ENCODE results near the gene MAPK13.

The MAPK13 gene

DNA sequence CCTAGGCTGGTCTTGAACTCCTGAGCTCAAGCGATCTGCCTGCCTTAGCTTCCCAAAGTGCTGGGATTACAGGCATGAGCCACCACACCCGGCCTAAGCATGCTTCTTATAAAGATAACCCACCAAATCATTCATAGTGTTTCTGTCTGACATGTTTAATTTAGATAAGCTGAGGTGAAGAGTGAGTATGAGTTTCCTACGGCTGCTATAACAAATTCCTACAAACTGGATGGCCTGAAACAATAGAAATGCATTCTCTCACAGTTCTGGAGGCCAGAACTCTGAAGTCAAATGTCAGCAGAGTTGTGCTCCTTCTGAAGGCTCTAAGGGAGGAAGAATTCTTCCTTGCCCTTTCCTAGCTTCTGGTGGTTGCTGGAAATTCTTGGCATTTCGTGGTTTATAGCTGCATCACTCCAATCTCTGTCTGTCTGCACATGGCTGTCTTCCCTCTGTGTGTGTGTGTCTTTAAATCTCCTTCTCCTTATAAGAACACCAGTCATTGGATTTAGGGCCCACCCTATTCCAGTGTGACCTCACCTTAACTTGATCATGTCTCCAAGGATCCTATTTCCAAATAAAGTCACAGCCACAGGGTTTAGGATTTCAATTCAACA lies 29.9 kb downstream of the MAPK13 start:
- no peak for DNase-seq

- DNase-seq = no peak
These were observed 39.0 kb downstream of the MAPK13 start for GRCh38 chr6:36169023-36170007.

- no peak for DNase-seq
These were observed 40.4 kb downstream of the MAPK13 start for GRCh38 chr6:36170704-36171103.

- no peak for DNase-seq
These were observed 41.3 kb downstream of the MAPK13 start for GRCh38 chr6:36171573-36171972.

DNA sequence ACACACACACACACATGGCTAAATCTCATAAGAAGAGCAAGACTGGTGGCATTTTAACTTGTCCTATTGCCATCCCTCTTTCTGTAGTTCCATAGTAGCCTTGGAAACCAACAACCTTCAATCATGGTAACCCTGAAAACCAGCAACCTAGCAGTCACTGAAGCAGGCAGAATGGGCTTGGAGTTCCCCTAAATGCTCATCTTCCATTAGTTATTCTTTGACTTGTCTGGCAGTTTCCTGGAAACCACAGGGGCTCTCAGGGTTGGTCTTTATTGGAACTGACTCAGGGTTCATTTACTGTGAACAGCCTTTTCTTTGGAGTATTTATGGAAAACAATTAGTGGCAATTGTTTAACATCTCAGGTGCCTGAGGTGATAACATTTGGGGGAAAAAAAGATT lies 46.9 kb downstream of the MAPK13 start:
- no peak for DNase-seq

DNA sequence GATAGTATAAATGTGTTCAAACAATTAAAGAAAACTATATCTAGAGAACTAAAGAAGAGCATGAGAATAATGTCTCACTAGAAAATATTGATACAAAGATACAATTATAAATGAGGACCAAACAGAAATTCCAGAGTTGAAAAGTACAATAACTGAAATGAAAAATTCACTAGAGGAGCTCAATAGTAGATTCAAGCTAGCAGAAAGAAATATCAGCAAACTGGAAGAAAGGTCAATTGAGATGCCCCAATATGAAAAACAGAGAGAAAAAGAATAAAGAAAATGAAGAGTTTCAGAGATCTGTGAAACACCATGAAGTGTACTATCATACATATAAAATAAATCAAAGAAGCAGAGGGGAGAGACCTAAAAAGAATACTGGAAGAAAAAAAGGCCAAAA lies 48.2 kb downstream of the MAPK13 start:
- no peak for DNase-seq

DNA sequence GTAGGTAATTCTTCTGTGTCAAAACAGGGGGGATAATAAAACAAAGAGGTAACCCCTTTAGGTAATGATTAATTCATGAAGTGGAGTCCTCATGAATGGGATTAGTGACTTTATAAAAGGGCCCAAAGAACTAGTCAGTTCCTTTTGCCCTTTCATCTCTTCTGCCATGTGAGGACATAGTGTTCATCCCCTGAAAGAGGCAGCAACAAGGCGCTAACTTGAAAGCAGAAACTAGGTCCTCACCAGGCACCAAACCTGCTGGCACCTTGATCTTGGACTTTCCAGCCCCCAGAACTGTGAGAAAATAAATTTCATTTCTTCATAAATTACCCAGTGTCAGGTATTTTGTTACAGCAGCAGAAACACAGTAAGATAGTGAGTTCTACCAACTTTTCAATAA lies 49.8 kb downstream of the MAPK13 start:
- no peak for DNase-seq

GRCh38 chr6:36184311-36184710 lies 54.0 kb downstream of the MAPK13 start:
- DNase-seq = no peak

DNA sequence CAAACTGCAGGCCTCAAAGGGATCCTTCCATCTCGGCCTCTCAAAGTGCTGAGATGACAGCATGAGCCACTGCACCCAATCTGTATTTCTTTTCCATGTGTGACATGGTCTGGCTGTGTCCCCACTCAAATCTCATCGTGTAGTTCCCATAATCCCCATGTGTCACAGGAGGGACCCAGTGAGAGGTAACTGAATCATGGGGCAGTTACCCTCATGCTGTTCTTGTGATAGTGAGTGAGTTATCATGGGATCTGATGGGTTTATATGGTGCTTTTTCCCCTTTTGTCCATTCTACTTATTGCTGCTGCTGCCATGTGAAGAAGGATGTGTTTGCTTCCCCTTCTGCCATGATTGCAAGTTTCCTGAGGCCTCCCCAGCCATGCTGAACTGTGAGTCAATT lies 55.9 kb downstream of the MAPK13 start:
- no peak for DNase-seq

DNA sequence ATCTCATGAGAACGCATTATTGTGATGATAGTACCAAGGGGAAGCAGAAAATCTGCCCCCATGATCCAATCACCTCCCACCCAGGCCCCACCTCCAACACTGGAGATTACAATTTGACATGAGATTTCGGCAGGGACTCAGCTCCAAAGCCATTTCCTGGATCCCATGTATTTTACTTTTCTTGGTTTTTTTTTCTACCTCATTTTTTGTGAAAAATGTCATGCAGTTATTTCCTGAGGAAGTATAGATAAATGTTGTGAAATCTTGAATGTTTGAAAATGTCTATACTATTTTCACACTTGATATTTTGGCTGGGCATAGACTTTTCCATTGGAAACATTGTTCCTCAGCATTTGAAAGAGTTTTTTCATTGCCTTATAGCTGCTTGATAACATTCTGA lies 57.1 kb downstream of the MAPK13 start:
- DNase-seq = no peak
